DMS 273 treated with DMSO at 0.1 percent for 48 hours (cell line): ENCODE data around the gene COL8A2.
"Not testable (repeated sequence)": the region's sequence is repeated elsewhere in the genome, so short reads cannot be mapped to it uniquely, and the experiment has no call there.

Experiments used
- DNase-seq: peaks from one replicate; lab custom pipeline; 2025; lab: John Stamatoyannopoulos, UW

Gene COL8A2

DNA sequence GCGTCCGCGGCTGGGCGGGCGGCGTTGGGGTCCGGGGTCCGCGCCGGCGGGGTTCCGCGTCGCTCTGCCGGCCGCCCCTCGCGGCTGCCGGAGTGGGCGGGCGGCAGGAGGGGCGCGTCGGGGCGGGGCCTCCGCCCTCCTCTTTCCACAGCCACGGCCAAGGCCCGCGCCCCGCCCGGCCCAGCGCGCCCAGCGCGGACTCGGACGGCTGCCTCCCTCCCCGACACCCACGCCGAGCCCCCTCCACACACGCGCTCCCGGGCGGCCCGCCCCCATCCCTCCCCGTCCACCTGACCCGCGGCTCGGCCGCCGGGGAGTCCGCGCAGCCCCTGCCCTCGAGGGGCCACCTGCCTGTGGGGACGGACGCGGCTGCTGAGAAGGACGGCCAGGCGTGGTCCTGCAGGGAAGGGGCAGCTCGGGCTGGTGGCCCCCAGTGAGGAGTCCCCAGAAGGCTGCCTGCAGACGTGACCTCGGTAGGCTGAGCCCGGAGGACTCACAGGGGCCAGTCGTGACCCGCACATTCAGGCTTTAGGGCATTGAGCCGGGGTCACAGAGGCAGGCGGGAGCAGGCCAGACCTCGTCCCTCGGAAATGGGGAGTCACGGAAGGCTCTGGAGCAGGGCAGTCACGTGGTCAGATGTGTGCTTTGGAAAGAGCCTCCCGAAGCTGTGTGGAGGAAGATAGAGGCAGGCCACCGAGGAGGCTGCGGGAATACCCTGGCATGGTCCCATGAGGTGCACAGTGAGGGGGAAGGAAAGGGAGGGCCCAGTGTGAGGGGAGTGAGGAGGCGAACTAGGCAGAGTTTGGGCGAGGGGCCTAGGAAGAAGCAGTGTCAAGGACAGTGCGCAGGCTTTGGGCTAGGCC, at the start of gene COL8A2:
Gene COL8A2, minus strand, starts transcription at position 94 of the 863 bp plus-strand sequence. CDS start 24,980 bp downstream, outside the sequence.
- DNase-seq = no peak

DNA sequence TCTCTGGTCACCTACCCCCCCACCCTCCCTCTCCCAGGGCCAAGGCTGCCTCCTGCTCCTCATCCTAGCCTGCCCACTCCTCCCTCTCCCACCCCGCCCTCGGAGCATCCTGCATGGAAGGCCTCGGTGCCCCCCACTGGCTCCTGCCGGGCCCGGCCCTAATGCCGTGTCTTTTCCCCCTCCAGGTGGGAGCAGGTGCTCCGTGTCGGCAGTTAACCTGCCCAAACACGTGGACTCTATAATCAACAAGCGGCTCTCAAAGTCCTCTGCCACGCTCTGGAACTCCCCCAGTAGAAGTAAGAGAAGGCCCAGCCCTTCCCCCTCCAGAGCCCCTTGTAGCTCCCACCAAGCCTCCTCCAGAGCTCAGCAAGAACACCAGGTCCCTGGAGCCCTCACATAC, 49.7 kb upstream of the COL8A2 start:
- no peak for DNase-seq

DNA sequence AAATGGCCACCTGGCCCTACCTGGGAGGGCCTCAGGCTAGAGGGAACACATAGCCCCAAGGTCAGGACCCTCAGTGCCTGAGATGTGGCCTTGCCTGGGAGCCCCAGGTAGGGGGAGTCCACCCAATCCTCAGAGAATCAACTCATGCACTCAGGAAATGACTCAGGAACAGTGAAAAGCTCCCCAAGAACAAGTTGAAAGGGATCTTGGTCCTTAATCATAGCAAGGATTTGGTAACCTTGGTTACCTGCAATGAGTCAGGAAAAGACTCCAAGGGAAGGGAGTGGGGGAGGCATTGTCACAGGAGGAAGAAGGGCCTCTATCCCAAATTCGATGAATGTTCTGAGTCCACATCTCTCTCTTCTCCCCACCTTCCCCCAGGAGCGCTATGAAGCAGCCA, 48.0 kb upstream of the COL8A2 start:
- DNase-seq = no peak

DNA sequence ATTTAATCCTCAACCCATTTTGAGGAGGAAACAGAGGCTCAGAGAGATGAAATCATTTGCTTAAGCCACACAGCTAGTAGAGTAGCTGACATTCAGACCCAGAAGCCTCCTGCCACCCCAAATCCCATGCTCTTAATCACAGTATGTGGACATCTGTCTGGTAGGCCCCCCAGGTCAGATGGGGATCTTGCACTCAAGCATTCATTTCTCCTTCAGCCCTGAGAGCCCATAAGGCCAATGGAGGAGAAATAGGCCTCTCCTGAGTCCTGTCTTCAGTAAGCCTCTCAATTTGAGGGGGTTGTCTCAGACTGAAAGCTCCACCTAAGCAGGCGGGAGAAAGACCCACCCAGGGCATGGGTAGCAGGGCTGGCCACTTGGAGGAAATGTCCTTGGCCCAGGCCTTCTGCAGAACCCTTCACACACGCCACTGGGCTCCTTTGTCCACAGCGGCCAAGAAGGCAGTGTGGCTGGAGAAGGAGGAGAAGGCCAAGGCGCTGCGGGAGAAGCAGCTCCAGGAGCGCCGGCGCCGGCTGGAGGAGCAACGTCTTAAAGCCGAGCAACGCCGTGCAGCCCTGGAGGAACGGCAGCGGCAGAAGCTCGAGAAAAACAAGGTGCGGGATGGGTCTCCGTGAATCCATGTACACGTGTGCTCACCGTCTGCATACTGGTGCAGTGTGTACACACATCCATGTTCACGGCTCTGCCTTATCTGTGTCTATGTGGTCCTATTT, 47.2 kb upstream of the COL8A2 start:
- no peak for DNase-seq

DNA sequence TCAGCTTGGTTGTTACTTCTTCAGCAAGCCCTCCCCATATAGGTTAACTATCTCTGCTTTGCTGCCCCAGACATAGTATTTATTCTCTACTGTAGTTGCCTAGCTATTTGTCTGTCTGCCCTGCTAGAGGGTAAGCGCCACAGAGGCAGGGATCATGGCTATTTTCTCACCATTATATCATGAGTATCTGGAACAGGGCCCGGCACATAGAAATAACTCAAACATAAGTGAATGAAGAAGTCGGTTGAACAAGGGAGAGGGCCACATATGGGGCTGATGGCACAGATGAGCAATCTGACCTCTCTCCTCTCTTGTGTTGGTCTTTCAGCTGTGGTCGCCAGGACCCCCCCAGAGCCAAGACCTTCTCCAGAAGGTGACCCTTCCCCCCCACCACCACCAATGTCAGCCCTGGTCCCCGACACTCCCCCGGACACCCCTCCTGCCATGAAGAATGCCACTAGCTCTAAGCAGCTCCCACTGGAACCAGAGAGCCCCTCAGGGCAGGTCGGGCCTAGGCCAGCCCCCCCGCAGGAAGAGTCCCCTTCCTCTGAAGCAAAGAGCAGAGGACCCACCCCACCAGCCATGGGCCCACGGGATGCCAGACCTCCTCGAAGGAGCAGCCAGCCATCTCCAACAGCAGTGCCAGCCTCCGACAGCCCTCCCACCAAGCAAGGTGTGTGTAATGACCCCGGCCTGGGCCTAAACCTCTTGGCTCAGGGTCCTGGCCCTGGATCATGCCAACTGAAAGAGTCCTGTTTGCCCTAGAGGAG, 45.8 kb upstream of the COL8A2 start:
- no peak for DNase-seq

DNA sequence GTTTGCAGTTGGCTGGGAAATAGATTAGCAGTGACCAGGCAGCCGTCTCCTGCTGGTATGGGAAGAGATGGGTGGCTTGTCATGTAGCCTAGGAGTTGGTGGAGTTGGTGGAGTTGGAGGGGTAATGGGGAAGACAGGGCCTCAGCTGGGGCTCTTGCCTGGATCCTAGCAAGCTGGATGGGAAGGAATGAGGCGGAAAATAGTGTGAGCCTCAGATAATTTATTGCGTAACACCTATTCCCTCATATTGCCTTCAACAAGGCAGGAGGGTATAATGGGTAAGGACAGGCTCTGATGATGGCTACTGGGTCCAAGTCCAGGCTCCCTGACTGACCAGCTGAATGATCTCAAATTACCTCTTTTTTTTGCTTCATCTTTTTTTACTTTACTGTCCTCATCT, 43.5 kb upstream of the COL8A2 start:
- DNase-seq = no peak

DNA sequence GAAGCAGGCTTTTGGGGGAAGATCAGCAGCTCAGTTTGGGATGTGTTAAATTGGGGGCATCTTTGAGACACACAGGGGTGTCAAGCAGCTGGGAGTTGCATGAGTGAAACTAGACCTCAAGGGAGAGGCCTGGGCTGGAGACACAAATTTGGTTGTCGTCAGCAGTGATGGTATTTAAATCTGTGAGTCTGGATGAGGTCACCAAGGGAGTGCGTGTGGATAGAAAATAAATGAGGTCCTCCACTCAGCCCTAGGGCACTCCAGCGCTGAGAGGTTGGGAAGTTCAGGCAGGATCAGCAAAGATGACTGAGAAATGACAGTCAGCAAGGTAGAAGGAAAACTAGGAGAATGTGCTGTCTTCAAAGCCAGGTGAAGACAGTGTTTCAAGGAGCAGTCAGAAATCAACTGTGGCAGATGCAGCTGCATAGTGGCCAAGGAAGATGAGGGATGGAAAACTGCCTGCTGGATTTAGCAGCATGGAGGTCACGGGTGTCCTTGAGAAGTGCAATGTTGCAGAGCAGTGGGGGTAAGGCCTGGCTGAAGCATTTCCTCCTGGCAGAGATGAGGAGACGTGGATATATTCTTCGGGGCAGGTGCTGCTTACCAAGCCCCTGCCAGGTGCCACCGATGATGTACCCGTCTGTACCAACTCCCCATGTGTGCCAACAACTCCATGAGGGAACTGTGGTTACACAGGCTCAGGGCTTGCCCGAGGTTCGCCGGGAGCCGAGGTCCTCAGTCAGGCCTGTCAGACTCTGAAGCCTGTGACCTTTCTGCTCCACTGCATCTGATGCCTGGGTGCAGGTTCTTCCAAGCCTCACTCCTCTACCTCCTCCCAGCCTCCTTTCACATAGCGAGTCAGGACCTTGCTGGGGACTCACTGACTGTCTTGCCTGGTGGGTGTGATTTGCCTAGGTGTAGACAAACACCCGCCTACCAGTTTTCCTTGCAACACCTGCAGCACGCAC, 42.2 kb upstream of the COL8A2 start:
- DNase-seq = no peak

DNA sequence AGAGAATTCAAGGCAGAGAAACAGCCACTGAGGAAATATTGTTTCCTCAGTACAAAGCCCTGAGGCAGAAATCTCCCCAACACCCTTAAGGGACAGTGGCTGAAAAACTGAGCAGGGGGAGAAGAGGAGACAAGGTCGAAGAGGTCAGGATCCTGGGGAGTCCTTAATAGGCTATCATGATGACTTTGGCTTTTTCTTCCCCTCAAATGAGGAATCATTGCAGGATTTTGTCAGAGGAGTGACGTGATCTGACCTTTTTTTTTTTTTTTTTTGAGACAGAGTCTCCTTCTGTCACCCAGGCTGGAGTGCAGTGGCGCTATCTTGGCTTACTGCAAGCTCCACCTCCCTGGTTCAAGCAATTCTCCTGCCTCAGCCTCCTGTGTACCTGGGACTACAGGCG, 41.1 kb upstream of the COL8A2 start:
- DNase-seq = no peak

DNA sequence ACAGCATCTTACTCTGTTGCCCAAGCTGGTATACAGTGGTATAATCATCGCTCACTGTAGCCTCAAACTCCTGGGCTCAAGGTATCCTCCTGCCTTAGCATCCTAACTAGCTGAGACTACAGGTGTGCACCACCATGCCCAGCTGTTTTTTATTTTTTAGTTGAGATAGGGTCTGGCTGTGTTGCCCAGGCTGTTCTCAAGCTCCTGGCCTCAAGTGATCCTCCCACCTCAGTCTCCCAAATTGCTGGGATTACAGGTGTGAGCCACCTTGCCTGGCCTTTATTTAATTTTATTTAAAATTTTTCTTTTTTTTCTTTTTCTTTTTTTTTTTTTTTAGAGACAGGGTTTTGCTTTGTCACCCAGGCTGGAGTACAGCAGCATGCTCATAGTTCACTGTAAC, 40.1 kb upstream of the COL8A2 start:
- DNase-seq = no peak

DNA sequence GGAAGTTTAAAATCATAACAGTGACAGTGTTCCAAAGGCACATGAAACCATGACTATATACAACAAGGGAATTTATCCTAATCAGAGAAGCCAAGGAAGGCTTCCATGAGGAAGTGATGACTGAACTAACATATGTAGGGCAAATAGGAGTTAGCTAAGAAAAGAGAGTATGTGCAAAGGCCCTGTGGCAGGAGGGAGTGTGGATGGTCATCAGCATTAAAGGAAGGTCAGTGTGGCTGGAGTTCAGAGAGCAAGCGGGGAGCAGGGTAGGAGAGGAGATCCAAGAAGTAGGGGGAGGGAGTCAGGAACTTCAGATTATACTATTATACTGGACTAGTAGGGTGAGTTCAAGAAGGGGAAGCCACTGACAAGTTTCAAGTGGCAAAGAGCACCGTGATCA, 39.3 kb upstream of the COL8A2 start:
- DNase-seq = no peak

DNA sequence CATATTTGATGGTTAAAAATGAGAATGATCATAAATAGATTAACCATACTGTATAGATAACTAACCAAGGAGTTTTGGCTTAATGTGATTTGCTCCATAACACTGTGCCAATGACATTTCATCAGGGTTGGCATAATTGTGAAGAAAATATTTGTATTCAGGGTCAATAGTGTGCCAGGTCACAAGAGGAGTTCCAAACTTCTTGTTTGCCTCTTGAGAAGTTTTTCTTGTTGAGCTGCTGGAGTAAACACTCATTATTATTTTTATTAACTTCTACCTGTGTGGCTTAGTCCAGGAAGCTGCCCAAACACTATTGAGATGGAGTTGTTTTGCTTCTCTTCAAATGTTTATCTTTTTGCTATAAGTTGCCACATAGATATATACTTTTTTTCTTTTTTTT, 38.4 kb upstream of the COL8A2 start:
- DNase-seq = no peak

DNA sequence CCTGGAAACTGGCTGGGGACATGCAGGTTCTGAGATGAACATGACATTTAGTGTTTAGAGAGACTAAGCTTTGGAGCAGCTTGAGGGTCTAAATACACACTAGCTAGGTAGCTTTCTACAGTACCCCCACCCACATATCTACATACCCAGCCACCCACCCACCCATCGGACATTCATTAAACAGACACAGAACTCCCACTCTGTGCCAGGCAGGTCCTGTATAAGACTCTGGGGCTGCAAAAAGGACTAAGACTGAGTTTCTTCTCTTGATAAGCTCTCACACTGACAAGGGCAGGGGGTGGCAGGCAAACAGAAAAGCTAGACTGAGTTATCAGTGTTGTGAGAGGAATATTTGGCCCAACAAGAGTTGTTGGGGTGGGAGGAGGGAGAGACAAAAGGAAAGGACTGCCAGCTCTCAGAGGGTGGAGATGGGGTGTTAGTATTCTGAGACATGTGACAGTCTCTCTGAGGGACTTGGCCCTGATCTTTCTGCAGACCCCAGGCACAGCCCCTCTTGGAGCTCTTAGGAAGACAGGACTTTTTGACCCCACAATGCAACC, 37.7 kb upstream of the COL8A2 start:
- DNase-seq = no peak

DNA sequence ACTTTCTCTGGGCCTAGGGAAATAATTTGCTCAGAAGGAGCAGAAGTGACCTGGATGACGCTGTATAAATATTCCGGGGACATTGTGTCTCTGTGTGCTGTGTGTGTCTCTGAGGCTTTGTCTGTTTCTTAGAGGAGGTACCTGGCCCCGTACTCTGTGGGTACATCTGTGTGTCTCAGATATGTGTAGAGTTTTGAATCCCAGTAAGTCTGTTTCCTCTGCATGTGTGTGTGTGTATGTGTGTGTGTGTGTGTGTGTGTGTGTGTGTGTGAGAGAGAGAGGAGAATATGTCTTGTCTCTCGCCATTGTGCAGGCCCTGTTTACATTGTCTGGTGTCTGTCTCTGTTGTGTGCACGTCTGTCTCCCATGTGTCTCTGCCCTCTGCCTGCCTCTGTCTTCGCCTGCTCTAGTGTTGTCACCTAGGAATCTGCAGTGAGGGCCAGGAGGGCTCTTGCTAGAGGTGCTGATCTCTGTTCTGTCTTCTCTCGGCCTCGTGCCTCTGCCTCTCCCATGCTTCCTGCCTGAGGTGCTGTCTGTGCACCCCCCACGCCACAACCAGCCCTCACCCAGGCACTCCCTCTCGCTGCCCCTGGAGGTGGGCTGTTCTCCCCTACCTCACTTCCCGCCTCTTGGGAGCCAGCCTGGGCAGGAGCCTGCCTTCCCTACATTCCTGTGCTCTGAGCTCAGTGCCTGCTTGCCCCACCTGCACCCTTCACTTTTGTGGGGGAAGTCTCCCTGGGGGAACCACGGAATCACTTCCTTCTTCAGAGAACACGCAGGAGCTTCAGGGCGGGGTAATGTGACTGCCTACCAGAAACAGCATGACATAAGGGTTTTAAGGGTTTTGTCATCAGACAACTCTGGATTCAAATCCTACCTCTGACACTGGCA, 36.9 kb upstream of the COL8A2 start:
- DNase-seq = no peak

DNA sequence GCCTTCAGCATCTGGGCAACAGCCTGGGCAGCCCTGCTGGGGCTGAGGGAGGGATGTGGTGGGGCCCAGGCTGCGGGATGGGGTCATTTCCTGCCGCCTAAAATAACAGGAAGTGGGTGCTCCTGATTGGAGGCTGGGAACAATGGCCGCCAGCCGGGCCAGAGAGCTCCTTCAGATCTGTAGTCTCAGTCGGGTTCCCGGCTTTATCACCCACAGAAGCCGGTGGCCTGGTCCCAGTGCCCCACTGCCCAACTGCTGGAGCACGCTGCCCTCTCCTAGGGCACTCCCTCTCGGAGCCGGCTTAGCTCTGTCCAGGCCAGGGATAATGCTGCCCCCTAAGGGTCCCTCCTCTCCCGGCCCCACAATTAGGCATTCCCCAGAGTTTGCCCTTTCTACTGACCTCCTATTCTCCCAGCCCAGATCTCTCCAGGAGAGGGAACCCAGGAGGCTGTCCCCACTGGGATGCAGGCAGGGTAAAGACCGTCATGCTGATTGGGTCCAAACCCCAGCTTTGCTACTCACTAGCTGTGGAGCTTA, 36.0 kb upstream of the COL8A2 start:
- no peak for DNase-seq

DNA sequence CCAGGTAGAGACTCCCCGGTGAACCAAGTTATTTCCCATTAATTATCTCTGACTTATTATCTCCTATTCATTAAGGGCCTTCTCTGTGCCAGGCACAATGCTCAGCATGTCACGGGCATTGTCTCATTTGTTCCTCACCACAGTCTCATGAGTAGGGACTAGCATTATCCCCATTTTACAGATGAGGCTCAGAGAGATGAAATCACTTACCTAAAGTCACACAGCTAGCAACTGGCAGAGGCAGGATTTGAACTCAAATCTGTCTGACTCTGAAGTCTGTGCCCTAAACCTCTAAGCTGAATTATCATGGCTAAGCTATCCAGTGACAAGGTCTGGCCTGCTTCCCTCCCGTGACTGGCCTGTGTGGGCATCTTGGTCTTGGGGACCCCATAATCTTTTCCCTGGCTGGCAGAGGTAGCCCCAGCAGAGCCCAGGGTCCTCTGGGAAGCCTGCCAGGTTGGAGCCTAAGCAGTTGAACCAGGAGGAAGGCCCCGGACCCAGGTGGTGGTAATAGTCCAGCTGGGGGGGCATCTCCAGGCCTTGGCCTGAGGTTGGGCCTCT, 35.4 kb upstream of the COL8A2 start:
- no peak for DNase-seq

DNA sequence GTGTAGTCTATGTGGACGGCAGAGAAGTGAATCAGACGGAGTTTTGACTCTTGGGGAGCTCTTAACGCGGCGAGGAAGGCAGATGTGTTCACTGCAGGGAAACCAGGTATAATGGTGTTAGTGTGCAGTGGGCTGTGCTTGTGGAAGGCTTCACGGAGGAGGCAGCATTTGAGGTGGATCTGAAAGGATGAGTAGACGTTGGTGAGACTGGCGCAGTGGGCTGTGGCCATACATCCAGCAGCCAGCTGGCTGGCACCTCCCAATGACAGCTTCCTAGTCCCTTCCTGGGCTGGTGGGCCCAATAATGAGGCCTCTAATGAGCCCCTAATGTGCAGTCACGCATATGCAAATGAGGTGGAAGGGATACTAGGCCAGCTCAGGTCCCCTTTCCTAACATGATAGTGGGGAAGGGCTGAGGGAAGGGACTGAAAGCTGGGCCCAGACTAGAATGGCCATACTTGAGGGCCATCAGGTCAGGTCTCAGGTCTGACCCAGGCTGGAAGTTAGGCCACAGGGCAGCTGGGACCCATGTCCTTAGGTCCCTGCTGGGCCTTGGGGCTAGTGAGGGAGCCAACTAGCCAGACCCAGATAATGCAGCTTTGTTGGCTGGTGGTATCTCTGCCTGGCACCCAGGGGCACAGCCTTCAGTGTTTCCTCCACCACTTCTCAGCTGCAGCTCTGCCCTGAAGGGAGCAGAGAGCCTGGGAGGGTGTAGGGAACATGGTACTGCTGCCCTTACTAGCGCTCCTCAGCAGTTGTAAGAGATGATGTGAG, 34.8 kb upstream of the COL8A2 start:
- DNase-seq = no peak

DNA sequence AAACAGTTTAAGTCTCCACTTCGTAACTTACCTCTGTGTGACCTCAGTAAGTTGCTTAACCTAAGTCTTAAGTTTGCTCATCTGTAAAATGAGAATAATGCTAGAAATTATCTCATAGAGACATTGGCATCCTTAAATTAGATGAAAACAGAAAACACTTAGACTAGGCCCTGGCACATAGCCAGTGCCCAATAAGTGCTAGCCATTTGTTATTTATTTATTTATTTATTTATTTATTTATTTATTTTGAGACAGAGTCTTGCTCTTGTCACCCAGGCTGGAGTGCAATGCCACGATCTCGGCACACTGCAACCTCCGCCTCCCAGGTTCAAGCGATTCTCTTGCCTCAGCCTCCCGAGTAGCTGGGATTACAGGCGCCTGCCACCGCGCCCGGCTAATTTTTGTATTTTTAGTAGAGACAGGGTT, 33.8 kb upstream of the COL8A2 start:
- not testable (repeated sequence) for DNase-seq

DNA sequence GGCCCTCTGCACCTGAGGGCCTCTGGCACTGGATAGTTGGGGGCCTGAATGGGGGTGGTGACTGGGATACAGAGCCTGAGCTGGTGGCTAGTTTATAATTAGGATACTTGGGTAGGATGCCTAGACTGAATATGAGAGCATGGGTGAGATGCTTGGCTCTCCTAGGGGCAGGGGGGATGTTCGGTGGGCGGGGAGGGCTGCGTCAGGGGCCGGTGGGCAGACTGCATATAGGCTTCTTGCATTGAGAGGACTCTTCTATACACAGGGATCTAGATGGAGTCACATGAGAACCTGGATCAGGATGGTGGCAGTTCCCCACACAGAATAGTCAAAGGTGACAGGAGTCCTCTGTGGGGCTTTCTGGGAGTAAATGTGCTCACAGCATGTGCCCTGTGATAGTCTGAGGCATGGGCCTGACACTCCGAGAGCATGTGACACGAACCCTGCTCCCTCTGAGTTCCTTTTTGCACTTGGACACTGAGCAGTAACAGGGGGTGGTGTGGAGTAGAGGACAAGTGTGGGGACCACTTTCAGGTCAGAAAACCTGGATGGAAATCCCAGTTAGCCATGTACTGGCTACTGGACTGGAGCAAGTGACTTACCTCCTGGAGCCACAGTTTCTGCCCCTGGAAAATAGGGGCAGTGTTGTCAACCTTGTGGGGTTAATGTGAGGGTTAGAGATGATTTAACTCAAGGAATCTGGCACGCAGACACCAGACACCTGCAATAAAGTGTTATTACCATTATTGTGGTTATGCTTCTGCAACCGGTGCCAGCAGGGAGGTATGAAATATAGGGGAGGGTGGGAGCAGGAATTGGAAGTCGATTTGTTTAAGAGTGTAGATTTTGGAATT, 33.2 kb upstream of the COL8A2 start:
- DNase-seq = no peak
